Breast epithelium (tissue), 3 donors: ENCODE results near the gene SEMA3C.

Experiments used
- POLR2A ChIP-seq: fragments of 450-650 bp; IDR thresholded peaks from one replicate; pipeline ENCODE4 v1.6.1; 2016; ENCODE audit warnings: antibody characterized with exemption, mild to moderate bottlenecking, moderate library complexity
- TF ChIP-seq, protein P1 (sequence below), 3 donors: fragments of 450-650 bp; IDR thresholded peaks; one replicate each; pipeline ENCODE4 v1.5.1; 2016 to 2017; ENCODE audit warnings: antibody characterized with exemption in 3 of 3, mild to moderate bottlenecking in 3 of 3, moderate library complexity in 3 of 3

DNA sequence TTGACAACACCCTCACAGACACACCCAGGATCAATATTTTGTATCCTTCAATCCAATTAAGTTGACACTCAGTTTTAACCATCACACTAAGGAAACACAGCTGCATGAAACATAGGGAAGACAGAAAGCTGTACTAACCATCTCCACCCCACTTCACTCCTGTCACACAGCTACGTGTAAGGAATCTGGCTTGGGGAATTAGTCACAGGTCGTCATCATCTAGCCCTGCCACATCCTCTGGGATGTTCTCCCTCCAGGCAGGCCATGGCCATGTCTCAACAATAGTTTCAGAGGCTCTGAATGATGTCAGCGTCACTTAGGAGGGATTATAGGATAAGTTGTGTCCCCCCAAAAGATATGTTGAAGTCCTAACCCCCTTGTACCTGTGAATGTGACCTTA, 10.8 kb upstream of the SEMA3C start:
- no peak for TF ChIP-seq POLR2A
- TF ChIP-seq, protein P1, sequence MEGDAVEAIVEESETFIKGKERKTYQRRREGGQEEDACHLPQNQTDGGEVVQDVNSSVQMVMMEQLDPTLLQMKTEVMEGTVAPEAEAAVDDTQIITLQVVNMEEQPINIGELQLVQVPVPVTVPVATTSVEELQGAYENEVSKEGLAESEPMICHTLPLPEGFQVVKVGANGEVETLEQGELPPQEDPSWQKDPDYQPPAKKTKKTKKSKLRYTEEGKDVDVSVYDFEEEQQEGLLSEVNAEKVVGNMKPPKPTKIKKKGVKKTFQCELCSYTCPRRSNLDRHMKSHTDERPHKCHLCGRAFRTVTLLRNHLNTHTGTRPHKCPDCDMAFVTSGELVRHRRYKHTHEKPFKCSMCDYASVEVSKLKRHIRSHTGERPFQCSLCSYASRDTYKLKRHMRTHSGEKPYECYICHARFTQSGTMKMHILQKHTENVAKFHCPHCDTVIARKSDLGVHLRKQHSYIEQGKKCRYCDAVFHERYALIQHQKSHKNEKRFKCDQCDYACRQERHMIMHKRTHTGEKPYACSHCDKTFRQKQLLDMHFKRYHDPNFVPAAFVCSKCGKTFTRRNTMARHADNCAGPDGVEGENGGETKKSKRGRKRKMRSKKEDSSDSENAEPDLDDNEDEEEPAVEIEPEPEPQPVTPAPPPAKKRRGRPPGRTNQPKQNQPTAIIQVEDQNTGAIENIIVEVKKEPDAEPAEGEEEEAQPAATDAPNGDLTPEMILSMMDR (IDR thresholded peaks at IDR 0.05), result no peak
